CD4-positive, alpha-beta T cell treated with Interferon gamma for 1 hour (primary cell): Measurements from ENCODE around the gene KNDC1.
"Not testable (repeated sequence)": the region's sequence is repeated elsewhere in the genome, so short reads cannot be mapped to it uniquely, and the experiment has no call there.

Experiments used
- DNase-seq: peaks from one replicate; pipeline ENCODE4 v3.0.0-alpha.2; 2020

Gene KNDC1

DNA sequence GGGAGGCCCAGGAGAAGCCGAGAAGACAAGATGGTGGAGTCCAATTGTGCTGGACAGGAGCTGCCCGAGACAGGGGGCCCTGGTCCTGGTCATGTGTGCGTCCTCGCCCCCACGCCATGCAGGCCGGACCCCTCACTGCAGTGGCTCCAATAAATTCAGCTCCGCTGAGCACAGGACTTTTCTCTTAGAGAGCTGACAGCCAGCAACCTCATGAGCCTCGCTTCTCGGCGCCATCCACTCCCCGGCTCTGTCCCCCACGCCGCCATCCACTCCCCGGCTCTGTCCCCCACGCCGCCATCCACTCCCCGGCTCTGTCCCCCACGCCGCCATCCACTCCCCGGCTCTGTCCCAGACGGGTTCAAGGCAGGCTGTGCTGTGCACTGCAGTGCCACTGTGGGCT lies 67.2 kb downstream of the KNDC1 start:
- no peak for DNase-seq

DNA sequence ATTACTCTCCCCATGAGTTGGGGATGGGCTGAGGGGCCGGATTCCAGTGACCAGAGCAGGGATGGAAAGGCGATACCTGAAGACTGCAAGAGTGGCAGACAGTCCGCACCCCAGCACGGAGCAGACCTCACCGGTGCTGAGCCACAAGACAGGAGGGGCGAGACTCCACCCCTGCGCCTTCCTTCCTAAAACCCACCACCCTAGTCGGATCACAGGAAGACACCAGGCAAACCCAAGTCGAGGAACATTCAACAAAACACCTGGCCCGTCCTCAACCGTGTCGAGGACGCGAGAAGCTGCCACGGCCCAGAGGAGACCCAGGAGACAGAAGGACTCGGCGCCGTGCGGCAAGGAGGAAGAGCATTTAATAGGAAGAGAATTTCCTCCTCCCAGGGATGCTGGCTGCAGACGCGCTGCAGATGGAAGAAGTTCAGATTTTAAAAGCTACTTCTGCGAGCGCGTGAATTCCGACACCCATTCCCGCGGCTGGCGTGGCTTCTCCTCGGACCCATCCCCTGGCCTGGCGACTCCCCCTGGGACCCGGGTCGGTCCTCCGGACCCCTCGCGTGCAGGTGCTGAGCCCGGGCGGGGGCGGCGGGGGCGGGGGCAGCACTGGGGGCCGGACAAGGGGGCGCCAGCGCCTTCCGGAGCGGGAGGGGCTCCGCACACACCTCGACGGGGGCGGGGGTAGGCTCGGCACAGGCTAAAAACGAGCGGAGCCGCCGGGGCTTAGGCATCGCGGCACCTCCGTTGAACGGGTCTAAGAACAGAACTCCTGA lies 69.4 kb downstream of the KNDC1 start:
- DNase-seq = no peak

DNA sequence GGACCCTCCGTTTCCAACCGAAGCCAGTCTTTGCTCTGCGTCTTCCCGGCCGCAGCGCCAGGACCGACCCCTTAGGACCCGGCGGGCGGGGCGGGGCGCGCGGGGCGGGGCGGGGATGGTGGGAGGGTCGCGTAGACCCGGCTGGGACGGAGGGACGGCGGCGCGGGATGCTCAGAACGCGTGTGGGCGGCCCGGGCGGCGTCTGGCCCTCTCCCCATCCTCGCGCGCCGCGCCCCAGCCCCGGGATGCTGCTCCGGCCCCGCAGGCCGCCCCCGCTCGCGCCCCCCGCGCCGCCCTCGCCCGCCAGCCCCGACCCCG lies 70.0 kb downstream of the KNDC1 start, which contains the start of gene UTF1:
TSS of gene UTF1 (plus strand) at position 174 of the 318 bp plus-strand sequence. CDS start at position 246, 72 bp downstream.
- DNase-seq = no peak

DNA sequence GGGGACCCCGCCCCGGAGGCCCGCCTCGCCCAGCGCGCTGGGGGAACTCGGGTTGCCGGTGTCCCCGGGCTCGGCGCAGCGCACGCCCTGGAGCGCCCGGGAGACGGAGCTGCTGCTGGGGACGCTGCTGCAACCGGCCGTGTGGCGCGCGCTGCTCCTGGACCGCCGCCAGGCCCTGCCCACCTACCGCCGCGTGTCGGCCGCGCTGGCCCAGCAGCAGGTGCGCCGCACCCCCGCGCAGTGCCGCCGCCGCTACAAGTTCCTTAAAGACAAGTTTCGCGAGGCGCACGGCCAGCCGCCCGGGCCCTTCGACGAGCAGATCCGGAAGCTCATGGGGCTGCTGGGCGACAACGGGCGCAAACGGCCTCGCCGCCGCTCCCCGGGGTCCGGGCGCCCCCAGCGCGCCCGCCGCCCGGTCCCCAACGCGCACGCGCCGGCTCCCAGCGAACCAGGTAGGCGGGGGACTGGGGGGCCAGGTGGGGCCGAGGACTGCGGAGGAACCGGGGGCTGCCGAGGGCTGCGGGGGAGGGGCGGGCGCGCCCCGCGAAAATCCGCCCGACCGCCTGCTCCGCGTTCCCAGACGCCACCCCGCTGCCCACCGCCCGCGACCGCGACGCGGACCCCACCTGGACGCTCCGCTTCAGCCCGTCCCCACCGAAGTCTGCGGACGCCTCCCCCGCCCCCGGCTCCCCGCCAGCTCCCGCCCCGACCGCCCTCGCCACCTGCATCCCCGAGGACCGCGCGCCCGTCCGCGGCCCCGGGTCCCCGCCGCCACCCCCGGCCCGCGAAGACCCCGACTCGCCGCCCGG lies 70.6 kb downstream of the KNDC1 start:
- peak; percentile 54 for DNase-seq

DNA sequence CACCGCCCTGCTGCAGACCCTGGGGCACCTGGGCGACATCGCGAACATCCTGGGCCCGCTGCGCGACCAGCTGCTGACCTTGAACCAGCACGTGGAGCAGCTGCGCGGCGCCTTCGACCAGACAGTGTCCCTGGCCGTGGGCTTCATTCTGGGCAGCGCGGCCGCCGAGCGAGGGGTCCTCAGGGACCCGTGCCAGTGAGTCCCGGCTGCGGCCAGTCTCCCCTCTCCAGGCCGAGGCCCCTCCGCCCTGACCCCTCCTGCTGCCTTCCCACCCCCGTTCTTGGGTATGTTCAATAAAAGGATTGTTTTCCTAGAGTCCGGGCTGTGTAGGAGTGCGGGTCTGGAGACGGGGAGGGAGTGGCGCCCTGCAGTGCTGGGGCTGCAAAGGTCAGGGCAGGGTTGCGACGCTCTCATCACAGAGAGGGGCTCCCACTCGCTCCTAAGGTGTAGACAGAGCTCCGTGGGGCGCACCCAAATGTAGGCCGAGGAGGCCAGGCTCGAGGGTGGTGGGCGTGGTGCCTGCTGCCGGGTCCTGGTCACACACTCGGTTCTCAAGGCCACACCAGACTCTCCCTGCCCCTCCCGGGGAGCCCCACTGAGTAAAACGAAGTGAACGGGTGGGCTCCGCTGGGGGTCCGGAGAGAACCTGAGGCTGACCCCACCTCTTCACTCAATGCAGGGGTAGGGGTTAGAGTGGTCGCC lies 71.4 kb downstream of the KNDC1 start:
- DNase-seq = no peak

DNA sequence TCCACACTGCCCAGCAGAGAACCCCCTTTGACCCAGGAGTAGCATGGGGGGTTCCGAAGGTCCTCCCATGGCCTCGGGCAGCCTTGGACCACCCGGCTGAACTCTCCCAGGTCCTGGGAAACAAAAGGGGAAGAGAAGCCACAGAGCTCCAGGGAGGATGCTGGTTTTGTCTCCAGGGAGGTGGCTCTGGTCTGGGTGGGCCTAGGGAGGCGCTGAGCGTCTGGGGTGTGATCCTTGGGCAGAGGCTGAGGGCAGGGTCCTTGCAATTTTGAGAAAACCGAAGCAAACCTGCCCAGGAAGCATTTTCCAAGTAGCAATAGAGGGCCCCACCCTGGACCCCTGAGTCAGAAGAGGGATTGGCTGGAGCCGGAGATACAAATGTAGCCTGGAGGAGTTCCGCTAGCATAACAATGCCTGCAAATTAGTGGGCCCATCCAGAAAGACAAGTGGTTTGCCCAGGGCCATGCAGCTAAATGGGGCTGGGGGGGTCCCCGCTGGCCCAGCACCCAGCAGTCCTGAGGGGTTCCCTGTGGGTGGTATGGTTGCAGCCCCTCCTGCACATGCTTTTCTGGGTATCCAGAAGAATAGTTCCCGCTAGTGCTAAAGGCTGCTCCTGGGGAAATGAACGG lies 72.0 kb downstream of the KNDC1 start:
- no peak for DNase-seq

DNA sequence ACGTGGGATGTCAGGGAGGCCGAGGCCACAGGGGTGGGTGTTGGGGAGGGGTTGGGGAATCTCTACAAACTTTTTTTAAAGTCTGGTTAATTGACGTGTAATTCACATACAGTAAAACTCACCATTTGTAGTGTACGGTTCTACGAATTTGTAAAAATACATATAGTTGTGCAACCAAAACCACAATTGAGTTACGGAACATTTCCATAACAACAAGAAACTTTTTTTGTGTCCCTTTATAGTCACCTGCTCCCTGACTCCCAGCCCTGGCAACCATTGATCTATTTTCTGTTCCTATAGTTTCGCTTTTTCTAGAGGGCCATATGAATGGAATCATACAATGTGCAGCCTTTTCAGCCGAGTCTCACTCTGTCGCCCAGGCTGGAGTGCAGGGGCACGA lies 74.8 kb downstream of the KNDC1 start:
- not testable (repeated sequence) for DNase-seq

DNA sequence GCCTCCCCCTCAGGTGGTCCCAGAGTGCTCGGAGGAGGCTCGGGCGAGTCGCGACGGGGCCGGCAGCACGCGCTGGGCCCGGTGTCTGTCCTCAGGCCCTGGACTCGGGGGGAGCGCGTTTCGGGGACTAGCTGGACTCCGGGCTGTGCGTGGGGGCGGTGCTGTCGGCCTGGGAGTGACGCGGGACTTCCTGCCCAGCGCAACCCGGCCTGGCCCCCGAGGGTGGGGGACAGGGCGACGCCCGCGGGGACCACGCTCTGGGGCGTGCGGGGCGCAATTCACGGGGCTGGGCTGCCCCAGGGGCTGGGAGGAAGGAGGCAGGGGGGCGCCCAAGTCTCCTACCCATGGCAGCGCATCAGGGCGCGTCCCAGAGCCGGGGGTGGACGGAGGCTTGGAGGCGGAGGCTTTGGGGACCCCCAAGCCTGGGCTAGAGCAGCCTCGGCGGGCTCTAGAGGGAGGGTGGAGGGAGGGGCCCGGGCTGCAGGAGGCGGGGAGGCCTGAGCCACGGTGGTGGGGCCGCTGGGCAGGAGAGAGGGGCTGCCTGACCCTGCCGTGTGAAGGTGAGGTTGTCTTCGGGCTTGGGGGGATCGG lies 75.3 kb downstream of the KNDC1 start:
- DNase-seq = peak; percentile 39

DNA sequence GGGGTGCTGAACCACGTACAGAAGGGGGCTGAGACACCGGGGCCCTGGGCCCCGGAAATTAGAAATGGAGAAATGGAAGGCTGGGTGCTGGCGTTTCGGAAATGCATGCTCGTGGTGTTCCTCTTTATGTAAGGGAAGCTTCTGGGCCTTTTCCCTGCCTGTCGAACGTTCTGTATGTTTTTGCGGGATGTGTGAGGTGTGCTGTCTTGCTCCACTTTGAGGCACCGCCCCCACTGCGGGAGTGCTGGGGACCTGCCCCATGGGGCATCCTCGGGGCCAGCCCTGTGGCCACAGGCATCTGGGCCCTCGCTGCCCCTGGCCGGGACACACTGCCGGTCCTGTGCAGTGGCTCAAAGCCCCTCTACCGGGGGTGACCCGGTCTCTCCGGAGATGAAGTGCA lies 75.9 kb downstream of the KNDC1 start:
- peak; percentile 27 for DNase-seq

DNA sequence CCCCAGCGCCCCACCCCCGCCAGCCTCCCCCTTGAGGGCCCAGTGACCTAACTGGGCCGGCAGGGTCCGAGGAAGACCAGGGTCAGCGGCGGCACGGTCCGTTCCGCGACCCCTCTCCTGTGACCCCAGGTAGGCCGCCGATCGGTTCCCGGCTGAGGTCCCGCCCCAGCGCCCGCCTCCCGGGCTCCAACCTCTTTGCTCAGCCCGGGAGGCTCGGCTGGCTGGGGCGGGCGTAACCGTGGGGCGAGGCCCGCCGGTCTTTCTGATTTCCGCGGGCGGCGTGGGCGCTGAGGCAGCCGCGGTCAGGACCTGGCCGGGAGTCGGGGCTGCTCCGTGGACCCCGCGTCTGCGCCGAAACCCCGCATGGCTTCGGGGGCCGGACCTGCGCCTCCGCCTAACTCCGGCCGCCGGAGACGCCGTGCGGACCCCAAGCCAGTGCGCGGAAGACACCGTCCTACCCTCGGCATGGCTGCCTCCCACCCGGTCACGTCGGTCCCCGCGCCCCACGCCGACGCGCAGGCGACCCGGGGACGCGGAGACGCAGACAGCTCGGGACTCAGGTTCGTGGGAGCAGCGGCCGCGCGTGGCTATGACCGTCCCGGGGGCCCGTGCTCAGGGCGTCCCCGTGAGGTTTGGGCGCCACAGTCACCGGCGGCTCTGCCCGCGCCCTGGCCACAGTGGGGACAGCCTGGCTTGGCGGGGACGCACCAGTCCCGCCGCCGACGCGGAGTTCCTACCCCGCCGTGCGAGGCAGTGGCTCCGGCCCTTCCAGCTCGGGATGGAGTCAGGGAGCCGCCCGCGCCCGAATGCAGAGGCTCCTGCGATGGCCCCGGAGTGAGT lies 76.6 kb downstream of the KNDC1 start:
- no peak for DNase-seq

DNA sequence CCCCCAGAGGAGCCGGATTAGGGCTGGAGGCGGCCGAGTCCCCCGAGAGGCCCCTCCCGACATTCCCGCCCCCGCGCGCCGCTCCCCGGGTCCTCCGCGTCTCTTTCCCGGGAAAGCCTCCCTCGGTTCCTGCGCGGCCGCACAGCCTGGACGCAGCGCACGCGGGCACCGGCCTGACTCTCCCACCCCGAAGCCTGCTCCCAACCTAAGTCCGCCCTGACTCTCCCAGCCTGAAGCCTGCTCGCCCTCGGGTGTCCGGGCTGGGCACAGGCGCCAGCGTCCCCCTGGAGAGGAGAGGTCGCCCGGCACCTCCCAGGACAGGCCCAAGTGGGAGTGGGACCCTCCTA lies 77.2 kb downstream of the KNDC1 start:
- no peak for DNase-seq

DNA sequence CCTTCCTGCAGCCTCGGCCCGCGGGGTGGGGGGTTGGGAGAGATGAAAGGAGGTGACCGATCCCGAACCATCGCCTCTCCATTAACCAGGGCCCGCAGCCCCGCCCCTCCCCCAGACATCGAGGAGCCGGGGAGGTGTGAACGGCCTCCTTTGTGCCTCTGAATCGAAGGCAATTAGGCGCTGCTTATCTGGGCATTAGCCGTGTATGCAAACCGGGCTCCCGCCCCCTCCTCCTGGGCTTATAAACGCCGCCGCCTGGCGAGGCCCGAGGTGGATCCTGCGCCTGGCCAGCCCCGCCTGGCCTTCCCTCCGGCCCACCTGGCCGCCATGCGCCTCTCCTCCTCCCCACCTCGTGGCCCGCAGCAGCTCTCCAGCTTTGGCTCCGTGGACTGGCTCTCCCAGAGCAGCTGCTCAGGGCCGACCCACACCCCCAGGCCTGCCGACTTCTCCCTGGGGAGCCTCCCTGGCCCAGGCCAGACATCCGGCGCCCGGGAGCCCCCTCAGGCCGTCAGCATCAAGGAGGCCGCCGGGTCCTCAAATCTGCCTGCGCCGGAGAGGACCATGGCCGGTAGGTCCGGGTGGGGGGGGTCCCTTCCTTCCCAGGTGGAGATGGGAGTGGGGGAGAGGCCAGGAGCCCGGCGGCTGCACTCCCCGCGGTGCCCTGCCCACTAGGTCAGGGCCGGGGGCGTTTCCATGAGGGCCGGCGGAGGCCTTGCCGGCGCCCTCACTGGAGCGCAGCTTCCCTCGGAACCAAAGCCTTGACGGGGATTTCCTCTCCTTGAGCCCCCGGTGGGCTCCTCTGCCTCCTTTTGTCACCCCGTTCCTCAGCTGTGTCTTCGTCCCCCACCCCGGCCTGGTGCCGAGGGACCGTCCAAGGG lies 77.8 kb downstream of the KNDC1 start, which contains the start of gene VENTX:
TSS of gene VENTX (plus strand) at position 268 of the 878 bp plus-strand sequence. CDS start at position 328, 60 bp downstream.
- DNase-seq = no peak

DNA sequence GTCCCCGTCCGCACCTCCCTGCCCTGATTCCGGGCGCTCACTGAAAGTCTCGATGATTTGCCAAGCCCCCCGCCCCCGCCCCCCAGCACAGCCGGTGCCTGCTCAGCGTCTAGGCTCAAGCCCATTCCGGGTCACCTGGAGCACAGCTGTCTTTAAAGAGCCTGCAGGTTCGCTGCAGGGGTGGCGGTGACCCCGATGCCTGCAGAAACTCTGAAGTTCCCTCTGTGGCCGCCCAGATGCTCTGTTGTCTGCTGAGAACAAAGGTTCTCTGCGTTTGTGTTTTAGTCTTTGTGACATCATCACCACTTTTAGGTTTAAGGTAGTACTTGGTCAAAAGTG lies 78.4 kb downstream of the KNDC1 start:
- DNase-seq = no peak

DNA sequence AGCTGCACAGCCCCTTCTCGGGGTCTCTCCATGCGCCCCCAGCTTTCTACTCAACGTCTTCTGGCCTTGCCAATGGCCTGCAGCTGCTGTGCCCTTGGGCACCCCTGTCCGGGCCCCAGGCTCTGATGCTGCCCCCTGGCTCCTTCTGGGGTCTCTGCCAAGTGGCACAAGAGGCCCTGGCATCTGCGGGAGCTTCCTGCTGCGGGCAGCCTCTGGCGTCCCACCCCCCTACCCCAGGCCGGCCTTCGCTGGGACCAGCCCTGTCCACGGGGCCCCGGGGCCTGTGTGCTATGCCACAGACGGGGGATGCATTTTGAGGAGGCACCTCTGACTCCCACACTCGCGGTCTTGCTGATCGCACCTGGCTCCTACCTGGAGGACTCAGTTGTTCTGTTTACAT lies 80.0 kb downstream of the KNDC1 start:
- DNase-seq = no peak

DNA sequence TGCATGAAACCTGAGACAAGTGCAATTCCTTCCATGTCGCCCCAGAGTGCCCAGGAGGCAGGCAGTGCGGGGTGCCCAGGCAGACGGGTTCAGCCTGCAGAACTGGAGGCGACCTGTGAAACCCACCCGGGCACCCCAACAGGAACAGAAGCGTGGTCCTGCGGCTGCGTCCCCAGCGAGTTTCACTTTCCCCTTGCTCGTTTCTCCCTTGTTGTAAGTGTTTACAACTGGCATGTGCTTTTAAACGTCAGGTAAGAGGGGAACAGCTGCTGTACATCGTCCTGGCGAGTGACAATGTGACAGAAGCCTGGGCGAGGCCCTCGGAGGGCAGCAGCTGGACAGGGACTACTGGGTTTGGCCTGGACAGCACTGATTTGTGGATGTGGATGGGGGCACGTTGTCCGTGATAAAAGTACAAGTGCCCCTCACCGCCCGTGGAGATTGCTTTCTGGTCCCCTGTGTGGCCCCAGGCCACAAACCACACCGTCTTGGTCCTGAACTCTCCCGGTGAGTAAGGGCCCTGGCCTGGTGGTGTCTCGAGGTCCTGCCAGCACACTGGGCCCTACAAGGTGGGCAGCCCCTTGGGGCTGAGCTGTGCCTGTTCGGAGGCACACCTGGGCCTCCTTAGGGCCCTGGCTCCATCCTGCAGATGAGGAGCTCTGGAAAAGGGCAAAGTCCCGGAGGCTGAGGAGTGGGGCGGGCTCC lies 81.6 kb downstream of the KNDC1 start:
- DNase-seq = no peak

DNA sequence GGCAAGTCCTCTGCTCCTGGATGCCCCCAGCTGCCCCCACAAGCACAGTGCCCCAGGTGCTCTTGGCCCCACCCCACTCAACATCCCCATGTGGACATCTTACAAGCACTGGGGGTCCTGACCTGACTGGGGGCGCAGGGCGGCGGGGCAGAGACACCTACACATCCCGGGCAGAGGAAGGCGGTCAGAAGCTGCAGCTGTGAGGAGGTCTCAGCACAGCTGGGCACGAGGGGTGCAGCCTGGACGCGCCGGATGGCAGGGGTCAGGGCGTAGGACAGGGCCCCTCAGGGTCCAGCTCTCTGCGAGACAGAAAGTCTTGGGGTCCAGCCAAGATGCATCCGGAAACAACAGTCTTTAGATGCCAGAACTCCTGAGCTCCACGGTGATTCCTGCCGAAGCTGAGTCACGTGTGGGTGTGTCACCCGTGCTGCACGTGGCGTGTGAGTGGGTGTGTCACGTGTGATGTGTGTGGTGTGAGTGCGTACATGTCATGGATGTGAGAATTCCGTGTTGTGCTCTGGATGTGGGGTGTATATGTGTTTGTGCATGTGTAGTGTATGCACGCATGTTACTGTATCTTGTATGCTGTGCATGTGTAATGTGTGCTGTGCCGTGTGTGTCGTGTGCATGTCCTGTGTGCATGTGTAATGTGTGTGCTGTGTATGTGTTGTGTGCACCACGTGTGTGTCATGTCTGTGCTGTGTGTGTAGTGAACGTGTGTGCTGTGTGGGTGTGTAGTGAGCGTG lies 82.8 kb downstream of the KNDC1 start:
- no peak for DNase-seq

DNA sequence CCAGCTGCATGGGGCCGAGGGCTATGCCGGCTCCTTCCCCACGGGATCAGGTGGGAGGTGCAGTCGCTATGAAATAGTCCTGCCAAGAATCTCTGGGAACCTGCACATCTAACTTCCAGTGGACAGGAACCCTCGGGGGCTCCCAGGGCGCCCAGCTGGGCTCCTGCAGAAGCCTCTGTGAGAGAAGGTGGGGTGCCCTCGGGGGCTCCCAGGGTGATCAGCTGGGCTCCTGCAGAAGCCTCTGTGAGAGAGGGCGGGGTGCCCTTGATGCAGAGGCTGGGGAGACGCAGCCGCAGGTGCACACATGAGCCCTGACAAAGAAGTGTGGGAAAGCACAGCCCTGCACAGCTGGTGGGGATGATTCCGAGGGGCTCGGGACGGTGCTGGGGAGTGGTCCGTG lies 83.6 kb downstream of the KNDC1 start:
- DNase-seq = no peak

DNA sequence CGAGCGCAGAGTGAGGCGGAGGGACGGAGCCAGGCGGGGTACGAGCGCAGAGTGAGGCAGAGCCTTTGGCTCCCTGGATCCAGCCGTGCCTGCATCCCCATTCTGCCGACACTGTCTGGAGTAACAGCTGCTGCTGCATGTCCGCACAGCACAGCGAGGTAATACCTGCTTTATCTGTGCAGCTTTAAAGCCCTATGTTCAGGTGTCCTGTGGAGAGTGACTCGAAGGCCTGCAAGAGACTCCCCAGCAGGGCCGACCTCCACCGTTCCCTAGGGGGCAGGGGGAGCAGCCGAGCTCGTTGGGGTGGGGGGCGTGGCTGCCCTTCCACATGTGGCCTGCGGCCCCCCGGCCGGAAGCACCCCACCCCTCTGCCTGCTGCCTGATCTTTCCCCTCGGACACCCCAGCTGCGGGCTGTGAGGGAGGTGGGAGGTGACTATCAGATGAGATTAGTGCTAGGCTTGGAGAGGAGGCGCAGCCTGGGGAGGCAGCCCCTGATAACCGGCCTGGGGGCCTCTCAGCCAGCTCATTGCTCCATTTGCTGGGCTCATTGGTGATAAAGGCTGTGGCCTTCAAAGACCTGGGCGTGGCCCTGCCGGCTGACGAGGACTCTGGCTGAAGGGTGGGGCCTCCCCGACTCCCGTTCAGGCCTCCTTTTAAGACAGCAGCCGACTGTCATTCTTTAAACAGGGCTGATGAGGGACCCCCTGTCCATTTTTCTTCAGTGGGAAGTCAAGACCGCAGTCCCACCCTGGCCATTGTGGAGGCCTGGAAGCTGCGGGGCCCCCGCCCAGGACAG lies 85.6 kb downstream of the KNDC1 start:
- DNase-seq = no peak

DNA sequence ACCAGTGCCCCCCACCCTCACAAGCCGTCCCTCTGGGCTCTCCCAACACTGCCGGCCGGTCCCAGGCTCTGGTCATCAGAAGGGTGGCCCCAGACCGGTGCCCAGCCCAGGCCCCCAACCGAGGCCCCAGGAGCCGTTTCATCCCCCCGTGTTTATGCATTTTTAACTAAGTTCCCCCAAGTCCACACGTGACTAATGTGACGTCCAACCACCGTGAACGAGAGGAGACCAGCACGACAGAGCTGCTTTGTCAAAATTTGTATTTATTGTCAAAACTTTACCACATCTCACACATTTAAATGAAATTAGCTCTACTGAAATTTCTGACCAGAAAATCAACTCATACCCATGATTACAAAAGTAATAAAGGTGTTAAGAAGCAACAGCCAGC lies 86.2 kb downstream of the KNDC1 start:
- DNase-seq = no peak
